Endothelial cell of umbilical vein (primary cell): ENCODE results near the gene CDR2L. TPM values are rescaled to one million over a fixed set of nuclear protein-coding genes. Genes with fewer than 3 reads are reported as not detected.

ENCODE experiments used
- BruUV-seq: library from RNA; stranded (reverse); fragments of 400-500 nt; replicated peaks from 2 replicates; lab custom pipeline; 2021; lab: Mats Ljungman, UMichigan
- CTCF ChIA-PET: fragments of 300-600, 350-600 bp; sonication (Branson Sonifier 250); formaldehyde crosslinking; loops from one replicate; lab custom pipeline; 2021; ENCODE audit warnings: antibody characterized with exemption, inconsistent platforms; lab: Charles Lee
- POLR2A ChIA-PET: fragments of 300-600, 350-600 bp; sonication (Branson Sonifier 250); formaldehyde crosslinking; loops from one replicate; lab custom pipeline; 2021; ENCODE audit warnings: antibody characterized with exemption, inconsistent platforms; lab: Charles Lee
- DNase-seq: peaks from one replicate; pipeline ENCODE4 v3.0.0-alpha.2; 2011; ENCODE audit warnings: low read depth, low spot score
- FAIRE-seq: peaks from 2 replicates; lab custom pipeline; 2011; peaks lifted over from hg19 to GRCh38; lab: Jason Lieb, UNC
- H2AFZ ChIP-seq: 2 replicates; pipeline ENCODE4 v1.6.0; 2012; ENCODE audit warnings: low read depth, low read length, control low read depth, inconsistent platforms
- H3K27ac ChIP-seq: 2 replicates; pipeline ENCODE4 v1.5.1; 2011; ENCODE audit warnings: low read depth, mild to moderate bottlenecking, control low read depth, low read length, moderate library complexity; ENCODE audit not compliant: insufficient read depth
- H3K27me3 ChIP-seq, 2 experiments: 2 replicates each; pipeline versions ENCODE4 v1.6.0 to v1.6.1; 2011; ENCODE audit warnings: low read length in 2 of 2, mixed read lengths in 1 of 2; ENCODE audit not compliant: control insufficient read depth in 2 of 2, insufficient read depth in 2 of 2
- H3K36me3 ChIP-seq, 2 experiments: 2 replicates in 1 of 2; 3 replicates in 1 of 2; pipeline ENCODE4 v1.5.1; 2011; ENCODE audit warnings: low read length in 2 of 2, mild to moderate bottlenecking in 1 of 2, moderate library complexity in 1 of 2; ENCODE audit not compliant: control insufficient read depth in 2 of 2, insufficient read depth in 2 of 2; ENCODE audit errors: extremely low read depth in 1 of 2
- H3K4me1 ChIP-seq: 3 replicates; pipeline ENCODE4 v1.5.1; 2011; ENCODE audit warnings: mild to moderate bottlenecking, low read length; ENCODE audit not compliant: control insufficient read depth, insufficient read depth; ENCODE audit errors: extremely low read depth
- H3K4me2 ChIP-seq: 2 replicates; pipeline ENCODE4 v1.6.1; 2011; ENCODE audit warnings: low read length, control low read depth, mixed read lengths; ENCODE audit not compliant: insufficient read depth
- H3K4me3 ChIP-seq, 3 experiments: fragments of 200-600 bp in 1 of 3; sonication (generic), shearing (Covaris generic) in 1 of 3; replicated peaks in 1 of 3; 2 replicates each; pipeline ENCODE4 v1.5.1; 2011 to 2016; ENCODE audit warnings: control low read depth in 3 of 3, low read length in 3 of 3, mild to moderate bottlenecking in 2 of 3, inconsistent platforms in 1 of 3, low read depth in 1 of 3, moderate library complexity in 1 of 3; ENCODE audit not compliant: insufficient read depth in 1 of 3
- H3K79me2 ChIP-seq: 2 replicates; pipeline ENCODE4 v1.6.0; 2012; ENCODE audit warnings: low read length, inconsistent platforms; ENCODE audit not compliant: control insufficient read depth, insufficient read depth
- H3K9ac ChIP-seq: replicated peaks from 2 replicates; pipeline ENCODE3; 2011; ENCODE audit warnings: low read length, control low read depth; ENCODE audit not compliant: insufficient read depth; ENCODE audit errors: extremely low read depth
- H3K9me1 ChIP-seq: replicated peaks from 3 replicates; pipeline ENCODE4 v1.6.0; 2011; ENCODE audit warnings: mild to moderate bottlenecking, low read length; ENCODE audit not compliant: control insufficient read depth, insufficient read depth; ENCODE audit errors: extremely low read depth
- H3K9me3 ChIP-seq: replicated peaks from 2 replicates; pipeline ENCODE4 v1.5.1; 2012; ENCODE audit warnings: low read length, inconsistent platforms; ENCODE audit not compliant: control insufficient read depth, insufficient read depth
- H4K20me1 ChIP-seq: replicated peaks from 2 replicates; pipeline ENCODE3; 2011; ENCODE audit warnings: mild to moderate bottlenecking, low read length; ENCODE audit not compliant: control insufficient read depth, insufficient read depth; ENCODE audit errors: extremely low read depth
- EZH2 ChIP-seq: IDR thresholded peaks from 2 replicates; pipeline ENCODE4 v1.6.1; 2012; ENCODE audit warnings: borderline replicate concordance, low read depth, mild to moderate bottlenecking, moderate library complexity, low read length, inconsistent platforms; ENCODE audit not compliant: severe bottlenecking
- FOS ChIP-seq: IDR thresholded peaks from 2 replicates; pipeline ENCODE4 v1.6.1; 2011; ENCODE audit warnings: mild to moderate bottlenecking, low read length, moderate library complexity, borderline replicate concordance; ENCODE audit not compliant: insufficient read depth
- GATA2 ChIP-seq: IDR thresholded peaks from 2 replicates; pipeline ENCODE4 v1.7.0; 2011; ENCODE audit warnings: low read depth, mild to moderate bottlenecking, moderate library complexity, mixed read lengths, low read length; ENCODE audit not compliant: insufficient read length, insufficient read depth
- JUN ChIP-seq: IDR thresholded peaks from 2 replicates; pipeline ENCODE4 v1.6.1; 2011; ENCODE audit warnings: borderline replicate concordance, low read depth; ENCODE audit not compliant: insufficient read length, insufficient read depth
- MAX ChIP-seq: IDR thresholded peaks from 2 replicates; pipeline ENCODE4 v1.6.1; 2011; ENCODE audit not compliant: insufficient read depth, insufficient read length
- MYC ChIP-seq: IDR thresholded peaks from one replicate; pipeline ENCODE4 v1.6.1; 2011; ENCODE audit warnings: mild to moderate bottlenecking, low read depth, low read length
- POLR2A ChIP-seq: IDR thresholded peaks from 2 replicates; pipeline ENCODE4 v1.6.1; 2012; ENCODE audit warnings: low read depth, mild to moderate bottlenecking, control low read depth, low read length
- POLR2AphosphoS5 ChIP-seq: IDR thresholded peaks from 2 replicates; pipeline ENCODE4 v1.6.1; 2012; ENCODE audit warnings: low read depth, mild to moderate bottlenecking, control low read depth, low read length, moderate library complexity; ENCODE audit not compliant: insufficient read depth
- dilution Hi-C: fragments of 300-500 bp; cut with MboI; formaldehyde crosslinking; loops from one replicate; pipeline ENCODE4 v1.15.0; 2019; ENCODE audit warnings: low sequenced_read_pairs; ENCODE audit not compliant: extremely low pct_ligation_motif_present
- intact Hi-C: fragments of 100-400 bp; cut with micrococcal nuclease; formaldehyde crosslinking; loops from one replicate; pipeline ENCODE4 v1.10.0; 2022
- polyA plus RNA-seq, 4 experiments: library from polyadenylated mRNA; depleted of rRNA in 3 of 4; stranded (reverse) in 3 of 4; unstranded in 1 of 4; fragments of >200 nt; gene quantifications; 2 replicates each; pipeline versions ENCODE4 v1.2.1 to v1.2.3, GENCODE V29; 2011 to 2012; ENCODE audit warnings: missing spikeins in 1 of 4
- total RNA-seq: library from RNA; stranded (reverse); gene quantifications from 2 replicates; pipeline ENCODE4 v1.2.3, GENCODE V29; 2021
- TF ChIP-seq, protein P1 (sequence below), 2 donors: IDR thresholded peaks; 1 replicate in 1 of 2; 2 replicates in 1 of 2; pipeline ENCODE4 v1.5.1; 2011; ENCODE audit warnings: low read length in 2 of 2, mild to moderate bottlenecking in 2 of 2, moderate library complexity in 2 of 2, control low read depth in 1 of 2, inconsistent platforms in 1 of 2, low read depth in 1 of 2; ENCODE audit not compliant: insufficient read depth in 1 of 2; ENCODE audit errors: extremely low read depth in 1 of 2

The CDR2L gene
- total and polyA plus RNA-seq, 2 donors (not counting 3 experiments of a cell fraction or from before 2014, with no cell fraction given), result 22.2 to 34.9 TPM

DNA sequence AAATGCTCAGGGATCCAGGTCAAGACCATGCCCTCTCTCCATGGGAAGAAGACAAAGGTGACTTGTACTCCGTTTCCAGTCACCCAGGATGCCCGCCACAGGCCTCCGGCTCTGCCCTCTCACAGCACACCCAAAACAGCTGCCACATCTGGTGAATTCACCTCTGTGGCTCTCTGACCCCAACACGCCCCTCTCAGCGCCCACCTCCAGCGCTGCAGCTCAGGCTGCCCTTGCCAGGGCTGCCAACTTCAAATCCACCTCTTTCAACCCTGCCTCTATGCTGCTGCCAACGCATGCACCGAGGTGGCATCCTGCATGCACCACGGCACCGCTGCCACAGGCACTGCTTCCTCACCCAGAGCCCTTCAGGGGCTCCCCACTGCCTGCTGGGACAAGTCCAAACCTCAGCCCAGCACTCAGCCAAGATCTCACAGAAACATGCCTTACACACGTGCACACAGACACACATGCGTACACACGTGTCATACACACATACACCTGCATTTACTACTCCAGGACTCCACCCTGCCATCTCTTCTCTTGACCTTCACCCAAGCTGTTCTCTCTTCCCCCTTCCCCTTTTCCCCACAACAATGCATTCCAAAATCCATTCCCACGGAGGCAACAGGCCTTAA, 22.3 kb upstream of the CDR2L start:
- intact Hi-C loops (no loop called here), dilution Hi-C loops (no loop called here)
- DNase-seq (no peak), FAIRE-seq (no peak)
- Histone ChIP-seq H3K79me2 (no peaks in the 10 kb centered on the region), H3K9me1 (no peaks in the 10 kb centered on the region), H2AFZ (no peak overlapping the region), H3K4me1 (peaks cover under 1% of the 10 kb centered on the region), H4K20me1 (no peaks in the 10 kb centered on the region), H3K27me3 (no peaks in the 10 kb centered on the region), H3K4me3 (no peak overlapping the region), H3K4me2 (no peak overlapping the region), H3K9ac (no peak overlapping the region), H3K9me3 (no peaks in the 10 kb centered on the region), H3K36me3 (no peaks in the 10 kb centered on the region), H3K27ac (no peak overlapping the region)
- CTCF ChIA-PET, result interaction anchor here (1.3 kb wide), 1 partner anchor 236 kb away, joined by 3 read pairs; no protein-coding TSS in a partner anchor
- POLR2A ChIA-PET, result no interaction called here
- BruUV-seq, result no TSS peak
- TF ChIP-seq, protein P1, sequence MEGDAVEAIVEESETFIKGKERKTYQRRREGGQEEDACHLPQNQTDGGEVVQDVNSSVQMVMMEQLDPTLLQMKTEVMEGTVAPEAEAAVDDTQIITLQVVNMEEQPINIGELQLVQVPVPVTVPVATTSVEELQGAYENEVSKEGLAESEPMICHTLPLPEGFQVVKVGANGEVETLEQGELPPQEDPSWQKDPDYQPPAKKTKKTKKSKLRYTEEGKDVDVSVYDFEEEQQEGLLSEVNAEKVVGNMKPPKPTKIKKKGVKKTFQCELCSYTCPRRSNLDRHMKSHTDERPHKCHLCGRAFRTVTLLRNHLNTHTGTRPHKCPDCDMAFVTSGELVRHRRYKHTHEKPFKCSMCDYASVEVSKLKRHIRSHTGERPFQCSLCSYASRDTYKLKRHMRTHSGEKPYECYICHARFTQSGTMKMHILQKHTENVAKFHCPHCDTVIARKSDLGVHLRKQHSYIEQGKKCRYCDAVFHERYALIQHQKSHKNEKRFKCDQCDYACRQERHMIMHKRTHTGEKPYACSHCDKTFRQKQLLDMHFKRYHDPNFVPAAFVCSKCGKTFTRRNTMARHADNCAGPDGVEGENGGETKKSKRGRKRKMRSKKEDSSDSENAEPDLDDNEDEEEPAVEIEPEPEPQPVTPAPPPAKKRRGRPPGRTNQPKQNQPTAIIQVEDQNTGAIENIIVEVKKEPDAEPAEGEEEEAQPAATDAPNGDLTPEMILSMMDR (IDR thresholded peaks at IDR 0.05; ENCODE audit: extremely low read depth in 1 of 2, insufficient read depth in 1 of 2, low read depth in 1 of 2, low read length in 2 of 2), result no peak
- TF ChIP-seq POLR2A (no peak), GATA2 (no peak), EZH2 (no peak), JUN (no peak), MAX (no peak), MYC (no peak), POLR2AphosphoS5 (no peak), FOS (no peak)
